Astrocyte of the spinal cord (primary cell): Measurements from ENCODE around the gene FRMD4A.

Experiments used
- DNase-seq: peaks from one replicate; pipeline ENCODE4 v3.0.0; 2011; ENCODE audit warnings: low read depth, low spot score
- H3K4me3 ChIP-seq: 2 replicates; pipeline ENCODE4 v1.5.1; 2011; ENCODE audit warnings: low read depth, mild to moderate bottlenecking, low read length, moderate library complexity
- in situ Hi-C: cut with HindIII; loops from 2 replicates; pipeline ENCODE4 v1.10.0; 2017; ENCODE audit warnings: low sequenced_read_pairs
- TF ChIP-seq, protein P1 (sequence below): IDR thresholded peaks from 2 replicates; pipeline ENCODE4 v1.5.1; 2012; ENCODE audit warnings: low read depth, mild to moderate bottlenecking, low read length, inconsistent platforms

The FRMD4A gene

GRCh38 chr10:13774303-13774893 lies 556.3 kb downstream of the FRMD4A start:
- in situ Hi-C loops: no loop called here
- TF ChIP-seq, protein P1, sequence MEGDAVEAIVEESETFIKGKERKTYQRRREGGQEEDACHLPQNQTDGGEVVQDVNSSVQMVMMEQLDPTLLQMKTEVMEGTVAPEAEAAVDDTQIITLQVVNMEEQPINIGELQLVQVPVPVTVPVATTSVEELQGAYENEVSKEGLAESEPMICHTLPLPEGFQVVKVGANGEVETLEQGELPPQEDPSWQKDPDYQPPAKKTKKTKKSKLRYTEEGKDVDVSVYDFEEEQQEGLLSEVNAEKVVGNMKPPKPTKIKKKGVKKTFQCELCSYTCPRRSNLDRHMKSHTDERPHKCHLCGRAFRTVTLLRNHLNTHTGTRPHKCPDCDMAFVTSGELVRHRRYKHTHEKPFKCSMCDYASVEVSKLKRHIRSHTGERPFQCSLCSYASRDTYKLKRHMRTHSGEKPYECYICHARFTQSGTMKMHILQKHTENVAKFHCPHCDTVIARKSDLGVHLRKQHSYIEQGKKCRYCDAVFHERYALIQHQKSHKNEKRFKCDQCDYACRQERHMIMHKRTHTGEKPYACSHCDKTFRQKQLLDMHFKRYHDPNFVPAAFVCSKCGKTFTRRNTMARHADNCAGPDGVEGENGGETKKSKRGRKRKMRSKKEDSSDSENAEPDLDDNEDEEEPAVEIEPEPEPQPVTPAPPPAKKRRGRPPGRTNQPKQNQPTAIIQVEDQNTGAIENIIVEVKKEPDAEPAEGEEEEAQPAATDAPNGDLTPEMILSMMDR: no peak

GRCh38 chr10:13773496-13774170 lies 557.1 kb downstream of the FRMD4A start:
- TF ChIP-seq, protein P1: no peak
- no peak for DNase-seq
- in situ Hi-C loops: no loop called here
- no peak overlapping the region for H3K4me3 ChIP-seq

More at GRCh38 chr10:13774303-13774893, 556.3 kb downstream of the FRMD4A start:
- H3K4me3 ChIP-seq: no peak overlapping the region
- no peak for DNase-seq

DNA sequence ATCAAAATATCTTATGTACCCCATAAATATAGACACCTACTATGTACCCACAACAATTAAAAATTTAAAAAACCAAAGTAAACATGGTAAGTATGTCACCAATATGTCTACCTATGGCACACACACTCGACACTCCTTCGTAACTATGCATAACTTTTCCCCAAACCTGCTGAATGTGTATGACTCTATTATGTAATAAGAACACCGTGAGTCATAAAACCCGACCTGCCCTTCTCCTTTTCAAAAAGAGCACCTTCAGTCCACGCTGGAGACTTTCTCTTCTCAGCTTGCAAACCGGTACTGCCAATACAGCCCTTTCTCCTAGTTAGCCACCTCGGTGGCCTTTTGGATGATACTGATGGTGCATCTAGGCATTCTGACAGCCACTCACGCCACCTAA lies 557.7 kb downstream of the FRMD4A start:
- no peak overlapping the region for H3K4me3 ChIP-seq
- in situ Hi-C loops: no loop called here
- DNase-seq: no peak
- TF ChIP-seq, protein P1: no peak

GRCh38 chr10:13771992-13772391 lies 558.7 kb downstream of the FRMD4A start:
- DNase-seq: no peak
- in situ Hi-C loops: no loop called here
- no peak overlapping the region for H3K4me3 ChIP-seq
- TF ChIP-seq, protein P1: no peak

DNA sequence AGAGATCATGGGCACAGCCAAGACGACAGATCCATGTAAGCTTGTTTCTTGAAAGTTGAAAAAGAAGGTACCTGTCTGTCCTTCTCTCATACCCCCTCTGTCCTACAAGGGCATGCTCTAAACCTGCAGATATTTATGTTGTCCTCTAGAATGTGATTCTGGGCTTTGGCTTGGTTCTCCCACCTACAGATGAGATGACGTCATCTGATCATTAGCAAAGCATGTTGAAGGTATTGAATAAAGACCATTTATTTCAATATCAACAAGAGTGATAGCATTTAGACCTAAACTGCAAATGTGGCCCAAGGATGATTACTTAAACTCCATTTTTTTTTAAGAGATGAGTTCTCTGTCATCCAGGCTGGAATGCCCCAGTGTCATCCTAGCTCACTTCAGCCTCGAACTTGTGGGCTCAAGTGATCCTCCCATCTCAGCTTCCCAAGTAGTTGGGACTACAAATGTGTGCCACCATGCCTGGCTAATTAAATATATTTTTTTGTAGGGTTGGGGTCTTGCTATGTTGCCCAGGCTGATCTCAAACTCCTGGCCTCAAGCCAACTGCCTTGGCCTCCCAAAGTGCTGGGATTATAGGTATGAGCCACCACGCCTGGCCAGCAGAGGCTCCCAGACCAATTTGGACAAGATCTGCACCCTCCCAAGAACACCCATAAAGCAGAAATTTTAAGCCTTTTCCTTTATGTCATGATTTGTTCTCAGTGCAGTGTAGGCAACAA lies 559.8 kb downstream of the FRMD4A start:
- no peak overlapping the region for H3K4me3 ChIP-seq
- TF ChIP-seq, protein P1: no peak
- no peak for DNase-seq
- in situ Hi-C loops: no loop called here

DNA sequence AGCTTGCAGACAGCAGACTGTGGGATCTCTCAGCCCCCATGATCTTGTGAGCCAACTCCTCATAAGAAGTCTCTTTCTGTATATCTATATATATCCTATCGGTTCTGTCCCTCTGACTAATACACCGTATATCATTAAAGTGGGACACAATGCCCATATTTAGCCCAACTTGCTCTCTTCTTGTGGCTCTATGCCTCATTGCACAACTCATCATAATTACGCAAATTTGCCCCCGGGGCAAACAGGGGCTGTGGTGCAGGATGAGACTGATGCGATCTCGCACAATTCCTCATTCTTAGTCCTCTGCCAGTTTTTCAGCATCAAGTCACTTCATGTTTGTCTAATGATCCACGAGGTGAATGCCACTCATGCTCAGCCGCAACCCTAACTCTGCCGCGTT lies 560.8 kb downstream of the FRMD4A start:
- in situ Hi-C loops: no loop called here
- TF ChIP-seq, protein P1: no peak
- no peak for DNase-seq
- H3K4me3 ChIP-seq: no peak overlapping the region
